GM21390 (cell line): ENCODE results near the gene FLACC1.
"Not testable (repeated sequence)": the region's sequence is repeated elsewhere in the genome, so short reads cannot be mapped to it uniquely, and the experiment has no call there.

ENCODE experiments used
- ATAC-seq: cut with Tn5 transposase; IDR thresholded peaks from one replicate; pipeline ENCODE4 v1.9.1; 2021; ENCODE audit not compliant: unreplicated experiment

Gene FLACC1, protein sequence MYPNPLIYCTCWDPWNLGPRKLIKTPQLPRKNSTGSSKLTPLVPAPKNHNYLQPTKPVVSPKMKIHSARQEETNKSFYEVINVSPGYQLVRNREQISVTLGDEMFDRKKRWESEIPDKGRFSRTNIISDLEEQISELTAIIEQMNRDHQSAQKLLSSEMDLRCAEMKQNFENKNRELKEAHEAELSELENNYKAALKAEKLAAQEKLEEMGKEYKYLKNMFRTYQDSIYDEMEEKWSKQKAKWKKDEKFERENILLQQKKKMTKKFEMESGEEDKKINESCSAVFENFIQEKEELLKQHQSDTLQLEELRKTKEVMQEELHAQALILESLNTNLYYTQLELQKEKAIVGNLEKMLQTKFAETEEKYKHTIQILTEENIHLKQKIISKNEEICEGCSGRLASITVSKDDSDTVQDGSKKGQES

GRCh38 chr2:201357221-201357620 lies at the start of gene FLACC1:
FLACC1 (minus strand) TSS chr2:201357345; CDS start chr2:201351404, 5,941 bp downstream.
- no peak for ATAC-seq

DNA sequence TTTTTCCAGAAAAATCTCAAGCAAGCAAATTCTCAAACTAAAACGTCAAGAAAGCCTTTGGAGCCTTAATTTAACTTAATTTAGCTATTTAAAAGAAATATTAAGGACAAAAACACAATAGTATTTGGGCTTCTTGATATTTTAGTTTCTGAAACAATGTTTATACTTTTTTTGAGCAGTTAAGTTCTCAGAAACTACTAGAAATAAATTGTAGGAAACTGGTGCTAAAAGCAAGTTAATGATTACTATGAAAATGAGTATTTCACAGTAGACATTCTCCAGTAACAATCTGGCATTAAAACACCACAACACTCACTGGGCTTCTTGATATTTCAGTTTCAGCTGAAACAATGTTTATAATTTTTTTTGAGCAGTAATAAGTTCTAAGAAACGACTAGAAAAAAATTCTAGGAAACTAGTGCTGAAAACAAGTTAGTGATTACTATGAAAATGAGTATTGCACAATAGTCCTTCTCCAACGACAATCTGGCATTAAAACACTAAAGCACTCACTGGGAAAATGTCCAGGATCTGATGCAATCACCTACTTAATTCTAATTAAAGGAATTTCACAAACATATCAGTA lies 49.0 kb upstream of the FLACC1 start:
- ATAC-seq = no peak

GRCh38 chr2:201404699-201405280 lies 47.6 kb upstream of the FLACC1 start:
- no peak for ATAC-seq

DNA sequence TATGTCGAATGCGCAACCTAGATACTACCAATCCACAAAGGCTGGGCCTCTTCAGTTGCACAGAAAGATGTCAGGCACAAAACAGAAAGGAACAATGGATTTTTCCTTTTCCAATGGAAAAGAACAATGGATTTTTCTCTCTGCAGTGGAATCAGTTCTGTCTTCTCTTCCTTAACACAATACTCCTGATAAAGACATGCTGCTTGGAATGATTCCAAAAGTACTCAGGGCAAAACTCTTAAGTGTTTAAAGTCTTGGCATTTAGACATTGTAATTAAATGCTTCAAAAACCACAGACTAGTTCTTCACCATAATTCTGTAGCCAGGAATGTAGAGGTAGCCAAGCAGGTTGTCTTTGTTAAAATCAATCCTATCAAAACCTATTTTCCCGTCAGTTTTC lies 46.7 kb upstream of the FLACC1 start:
- no peak for ATAC-seq

DNA sequence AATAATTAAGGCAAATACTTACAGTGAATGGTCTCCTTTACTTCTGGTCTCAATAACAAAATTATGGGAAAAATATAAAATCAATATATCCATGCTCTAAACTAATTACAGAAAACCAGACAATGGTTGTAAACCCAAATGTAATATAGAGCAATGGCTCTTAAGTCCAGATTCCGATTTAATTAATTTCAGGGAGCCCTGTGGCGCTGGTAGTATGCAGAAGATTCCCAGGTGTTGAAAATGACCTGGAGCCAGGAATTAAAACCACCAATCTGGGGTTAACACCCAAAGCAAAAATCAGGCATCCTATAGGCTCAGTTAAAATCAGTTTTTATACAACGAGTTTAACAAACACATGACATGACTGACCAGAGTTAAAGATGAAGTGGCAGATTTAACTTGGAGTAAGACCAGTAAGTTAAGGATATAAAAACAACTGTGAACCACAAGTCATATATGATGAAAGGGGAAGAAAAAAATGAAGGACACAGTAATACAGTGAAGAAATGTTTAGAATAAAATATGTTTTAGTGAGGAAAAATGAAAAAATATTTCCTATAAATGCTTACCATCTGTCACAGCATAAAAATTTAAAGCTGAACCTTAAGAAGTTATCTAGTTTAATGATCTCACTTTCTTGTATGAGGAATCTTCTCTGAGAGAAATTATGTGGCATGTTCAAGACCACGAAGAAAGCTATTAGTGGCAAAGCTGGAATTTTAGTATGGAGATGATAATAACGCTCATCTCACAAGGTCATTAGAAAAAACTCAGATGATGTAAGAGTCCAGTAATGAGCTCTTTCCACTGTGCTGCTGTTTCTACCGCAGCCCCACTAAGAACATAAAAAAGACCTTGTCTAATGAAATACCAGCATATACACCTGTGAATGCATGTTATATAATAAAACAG lies 45.8 kb upstream of the FLACC1 start:
- ATAC-seq = no peak

- ATAC-seq = no peak
These were observed 44.7 kb upstream of the FLACC1 start for GRCh38 chr2:201401815-201402214.

- no peak for ATAC-seq
These were observed 39.5 kb upstream of the FLACC1 start for GRCh38 chr2:201396595-201396994.

- no peak for ATAC-seq
These were observed 26.0 kb upstream of the FLACC1 start for GRCh38 chr2:201383136-201383535.

DNA sequence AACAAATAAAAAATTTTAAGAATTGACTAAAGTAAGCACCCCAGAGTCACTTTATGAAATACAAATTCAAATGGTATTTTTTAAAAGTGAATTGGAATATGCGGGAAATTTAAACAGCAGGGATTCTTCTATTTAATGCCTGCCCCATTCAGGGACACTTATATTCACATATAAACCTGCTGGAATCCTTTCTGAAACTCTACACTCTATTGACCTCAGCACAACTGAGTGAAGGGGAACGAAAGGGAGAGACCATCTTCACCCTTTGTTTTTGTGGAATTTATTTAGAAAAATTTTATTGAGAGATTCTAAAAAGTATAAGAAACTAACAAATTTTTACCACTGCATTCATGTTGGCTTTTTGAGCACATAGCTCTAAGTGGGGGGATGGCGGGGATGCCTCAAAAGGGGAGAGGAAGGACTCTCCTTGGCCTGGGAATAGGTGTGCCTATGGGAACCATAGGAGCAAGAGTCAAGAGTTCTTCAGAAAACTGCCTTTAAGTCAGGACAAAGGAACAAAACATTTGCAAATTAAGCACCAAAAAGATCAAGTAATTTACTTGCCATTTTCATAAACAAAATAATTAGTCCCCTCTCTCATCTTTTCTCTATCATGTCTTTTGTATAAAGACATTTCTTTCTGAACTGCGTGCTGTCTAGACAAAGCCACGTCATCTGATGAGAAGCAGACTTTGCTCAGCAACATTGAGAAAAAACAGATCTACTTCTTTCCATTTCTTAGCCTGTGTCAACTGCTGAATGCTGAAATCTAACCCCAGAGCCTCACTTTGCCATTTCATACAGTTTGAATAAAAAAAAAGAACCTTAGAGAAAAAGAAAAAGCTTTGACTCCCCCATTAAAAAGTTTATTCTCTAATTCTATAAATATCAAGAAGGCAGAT lies 21.6 kb upstream of the FLACC1 start:
- ATAC-seq = no peak

GRCh38 chr2:201377218-201377617 lies 20.1 kb upstream of the FLACC1 start:
- ATAC-seq = no peak

DNA sequence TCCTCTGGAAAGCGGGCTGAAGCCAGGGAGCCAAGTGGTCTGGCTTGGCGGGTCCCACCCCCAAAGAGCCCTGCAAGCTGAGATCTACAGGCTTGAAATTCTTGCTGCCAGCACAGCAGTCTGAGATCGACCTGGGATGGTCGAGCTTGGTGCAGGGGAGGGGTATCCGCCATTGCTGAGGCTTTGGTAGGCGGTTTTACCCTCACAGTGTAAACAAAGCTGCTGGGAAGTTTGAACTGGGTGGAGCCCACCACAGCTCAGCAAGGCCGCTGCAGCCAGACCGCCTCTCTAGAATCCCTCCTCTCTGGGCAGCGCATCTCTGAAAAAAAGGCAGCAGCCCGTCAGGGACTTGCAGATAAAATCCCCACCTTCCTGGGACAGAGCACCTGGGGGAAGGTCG lies 12.6 kb upstream of the FLACC1 start:
- ATAC-seq = no peak

DNA sequence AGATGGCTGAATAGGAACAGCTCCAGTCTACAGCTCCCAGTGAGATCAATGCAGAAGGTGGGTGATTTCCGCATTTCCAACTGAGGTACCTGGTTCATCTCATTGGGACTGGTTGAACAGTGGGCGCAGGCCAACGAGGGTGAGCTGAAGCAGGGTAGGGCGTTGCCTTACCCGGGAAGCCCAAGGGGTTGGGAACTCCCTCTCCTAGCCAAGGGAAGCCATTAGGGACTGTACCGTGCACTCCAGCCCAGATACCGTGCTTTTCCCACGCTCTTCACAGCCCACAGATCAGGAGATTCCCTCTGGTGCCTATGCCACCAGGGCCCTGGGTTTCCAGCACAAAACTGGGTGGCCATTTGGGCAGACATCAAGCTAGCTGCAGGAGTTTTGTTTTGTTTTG lies 12.2 kb upstream of the FLACC1 start:
- ATAC-seq = not testable (repeated sequence)

DNA sequence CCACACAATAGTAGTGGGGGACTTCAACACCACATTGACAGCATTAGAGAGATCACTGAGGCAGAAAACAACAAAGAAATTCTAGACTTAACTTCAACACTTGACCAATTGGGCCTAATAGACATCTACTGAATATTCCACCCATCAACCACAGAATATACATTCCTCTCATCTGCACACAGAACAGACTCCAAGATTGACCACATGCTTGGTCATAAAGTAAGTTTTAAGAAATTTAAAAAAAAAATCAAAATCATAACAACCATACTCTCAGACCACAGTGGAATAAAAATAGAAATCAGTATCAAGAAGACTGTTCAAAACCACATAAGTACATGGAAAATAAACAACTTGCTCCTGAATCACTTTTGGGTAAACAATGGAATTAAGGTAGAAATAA lies 9.0 kb upstream of the FLACC1 start:
- no peak for ATAC-seq

- peak; percentile 70 for ATAC-seq
These were observed 6.9 kb upstream of the FLACC1 start for GRCh38 chr2:201363857-201364560.

DNA sequence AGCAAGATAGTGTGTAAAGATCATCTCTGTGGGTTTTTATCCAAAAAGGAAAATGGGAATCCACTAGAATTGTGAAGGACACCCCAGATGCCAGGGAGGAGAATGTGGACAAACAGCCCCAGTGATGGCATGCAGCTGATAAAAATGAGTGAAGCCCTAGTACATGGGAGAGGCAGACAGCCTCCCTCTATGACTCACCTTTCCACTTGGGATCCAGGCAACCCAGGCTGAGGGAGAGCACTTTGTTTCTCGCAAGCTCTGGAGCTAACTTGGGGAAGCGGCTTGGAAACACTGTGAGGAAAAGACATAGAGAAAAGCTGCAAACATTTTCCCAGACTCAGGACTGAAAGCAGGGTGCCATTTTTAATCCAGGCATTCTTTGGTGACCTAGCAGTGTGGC lies 5.3 kb upstream of the FLACC1 start:
- ATAC-seq = no peak

DNA sequence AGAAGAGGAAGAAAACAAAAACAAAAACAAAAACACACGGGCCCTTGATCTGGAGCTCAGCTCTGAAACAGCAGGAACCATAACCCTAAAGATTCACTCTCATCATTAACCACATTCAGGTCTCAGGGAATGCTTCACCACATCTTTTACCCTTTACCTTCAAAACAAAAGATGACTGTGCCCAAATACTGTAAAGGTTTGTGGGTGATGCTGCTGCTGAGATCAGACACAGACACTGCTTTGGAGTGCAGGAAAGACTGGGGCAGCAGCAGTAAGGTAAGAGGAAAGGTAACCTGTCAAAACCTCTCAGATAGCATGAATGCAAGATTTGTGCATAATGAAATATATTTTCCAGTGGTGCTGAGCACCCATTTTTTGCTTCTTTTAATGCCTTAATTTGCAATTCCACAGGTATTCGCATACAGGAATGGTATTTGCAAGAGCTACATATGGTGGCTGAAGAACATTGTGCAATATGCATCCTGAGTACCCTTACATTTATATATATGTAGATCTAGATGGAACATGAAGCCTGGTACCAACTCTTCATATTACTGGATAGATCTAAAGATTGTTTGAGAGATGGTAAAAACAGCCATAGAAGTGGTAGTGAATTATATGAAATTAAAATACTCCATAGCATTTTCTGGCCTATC lies 4.1 kb upstream of the FLACC1 start:
- ATAC-seq = no peak

DNA sequence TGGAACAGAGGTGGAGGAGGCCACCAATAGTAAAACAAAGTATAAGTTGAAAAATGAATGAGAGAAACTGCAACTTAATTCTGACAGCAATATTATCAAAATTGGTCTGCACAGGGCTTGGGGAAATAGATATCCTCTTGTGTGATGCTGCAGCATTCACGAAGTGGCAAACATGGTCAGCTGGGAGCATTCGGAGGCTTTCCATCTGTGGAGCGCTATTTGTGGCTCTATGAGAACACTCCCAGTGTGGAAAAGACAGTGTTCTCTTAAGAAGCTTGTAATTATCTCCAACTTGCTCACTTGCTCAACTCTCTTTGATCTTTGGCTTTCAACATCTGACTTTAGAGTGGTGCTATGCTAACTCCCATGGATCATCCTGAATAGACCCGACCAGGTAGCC lies 3.1 kb upstream of the FLACC1 start:
- no peak for ATAC-seq

- no peak for ATAC-seq
These were observed 1.5 kb upstream of the FLACC1 start for GRCh38 chr2:201358684-201359083.

GRCh38 chr2:201353116-201353515 lies 4.0 kb downstream of the FLACC1 start:
- no peak for ATAC-seq
